ENCODE data around the gene PRR36. TPM values are rescaled to one million over a fixed set of nuclear protein-coding genes. Genes with fewer than 3 reads are reported as not detected.

The PRR36 gene
- total RNA-seq, 2 experiments from 2014 or later: 0.25 to 0.30 TPM

GRCh38 chr19:7871437-7872305 lies 2.5 kb downstream of the PRR36 start:
- ATAC-seq (ENCODE audit: poor library complexity) (peak; percentile 25), DNase-seq (peak; percentile 56 to 96 (median 80))
- ChIA-PET POLR2A (interaction anchor here (1.1 kb wide), 2 partner anchors 32 to 49 kb away, joined by 3 read pairs; partner anchors contain the start of genes MAP2K7 and SNAPC2), CTCF (no interaction called here)
- Mint-ChIP-seq H3K4me1 (ENCODE audit: low read depth) (peaks cover 35% of the 10 kb centered on the region), H3K9me3 (no peaks in the 10 kb centered on the region), H3K36me3 (ENCODE audit: low read depth) (no peaks in the 10 kb centered on the region), H3K27me3 (peaks cover 34% of the 10 kb centered on the region), H3K27ac (peak overlapping the region; percentile 18), H3K4me3 (peak overlapping the region; percentile 57)
- intact Hi-C loops (cut with DNase I, micrococcal nuclease): loop anchor here in 1 of 2 experiments (2.0 kb wide), 1 partner anchor 31 kb away; the partner anchor contains the start of gene MAP2K7
- H3K4me3 ChIP-seq (ENCODE audit: low read length): no peak overlapping the region
- H3K9me3 ChIP-seq (ENCODE audit: control insufficient read depth in 1 of 2, insufficient read depth in 1 of 2, low read length in 2 of 2): peaks cover 0 to 43% of the 10 kb centered on the region in 2 experiments
- TF ChIP-seq, protein P1, sequence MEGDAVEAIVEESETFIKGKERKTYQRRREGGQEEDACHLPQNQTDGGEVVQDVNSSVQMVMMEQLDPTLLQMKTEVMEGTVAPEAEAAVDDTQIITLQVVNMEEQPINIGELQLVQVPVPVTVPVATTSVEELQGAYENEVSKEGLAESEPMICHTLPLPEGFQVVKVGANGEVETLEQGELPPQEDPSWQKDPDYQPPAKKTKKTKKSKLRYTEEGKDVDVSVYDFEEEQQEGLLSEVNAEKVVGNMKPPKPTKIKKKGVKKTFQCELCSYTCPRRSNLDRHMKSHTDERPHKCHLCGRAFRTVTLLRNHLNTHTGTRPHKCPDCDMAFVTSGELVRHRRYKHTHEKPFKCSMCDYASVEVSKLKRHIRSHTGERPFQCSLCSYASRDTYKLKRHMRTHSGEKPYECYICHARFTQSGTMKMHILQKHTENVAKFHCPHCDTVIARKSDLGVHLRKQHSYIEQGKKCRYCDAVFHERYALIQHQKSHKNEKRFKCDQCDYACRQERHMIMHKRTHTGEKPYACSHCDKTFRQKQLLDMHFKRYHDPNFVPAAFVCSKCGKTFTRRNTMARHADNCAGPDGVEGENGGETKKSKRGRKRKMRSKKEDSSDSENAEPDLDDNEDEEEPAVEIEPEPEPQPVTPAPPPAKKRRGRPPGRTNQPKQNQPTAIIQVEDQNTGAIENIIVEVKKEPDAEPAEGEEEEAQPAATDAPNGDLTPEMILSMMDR (IDR thresholded peaks at IDR 0.05): no peak
- peaks cover 28% of the 10 kb centered on the region in 2 experiments for H3K27me3 ChIP-seq (ENCODE audit: control insufficient read depth in 1 of 2, insufficient read depth in 2 of 2, low read length in 2 of 2)
- H3K36me3 ChIP-seq (ENCODE audit: insufficient read depth, low read length): no peaks in the 10 kb centered on the region
- H3K27ac ChIP-seq (ENCODE audit: low read depth in 1 of 2, low read length in 2 of 2): no peak overlapping the region
- H3K4me1 ChIP-seq (ENCODE audit: insufficient read depth, low read length): peaks cover 62% of the 10 kb centered on the region

GRCh38 chr19:7870571-7871436 lies 3.4 kb downstream of the PRR36 start:
- peaks cover 0 to 43% of the 10 kb centered on the region in 2 experiments for H3K9me3 ChIP-seq (ENCODE audit: control insufficient read depth in 1 of 2, insufficient read depth in 1 of 2, low read length in 2 of 2)
- H3K4me1 Mint-ChIP-seq (ENCODE audit: low read depth): peaks cover 35% of the 10 kb centered on the region
- H3K27me3 Mint-ChIP-seq: peaks cover 28% of the 10 kb centered on the region
- H3K4me1 ChIP-seq (ENCODE audit: insufficient read depth, low read length): peaks cover 62% of the 10 kb centered on the region
- H3K27ac ChIP-seq (ENCODE audit: low read depth in 1 of 2, low read length in 2 of 2): no peak overlapping the region
- no peaks in the 10 kb centered on the region for H3K9me3 Mint-ChIP-seq
- peak overlapping the region; percentile 57 for H3K4me3 Mint-ChIP-seq
- no peaks in the 10 kb centered on the region for H3K36me3 ChIP-seq (ENCODE audit: insufficient read depth, low read length)
- peak in 8 of 14 experiments; percentile 23 to 87 (median 44) for DNase-seq
- peaks cover 28% of the 10 kb centered on the region in 2 experiments for H3K27me3 ChIP-seq (ENCODE audit: control insufficient read depth in 1 of 2, insufficient read depth in 2 of 2, low read length in 2 of 2)
- ChIA-PET POLR2A (interaction anchor here (0.6 to 1.1 kb wide), 5 partner anchors 13 to 769 kb away, joined by 3 read pairs; partner anchors contain the start of gene MAP2K7), CTCF (no interaction called here)
- H3K4me3 ChIP-seq (ENCODE audit: low read length): no peak overlapping the region
- no peak overlapping the region for H3K27ac Mint-ChIP-seq
- intact Hi-C loops (cut with DNase I, micrococcal nuclease): no loop called here
- ATAC-seq (ENCODE audit: poor library complexity): no peak
- no peaks in the 10 kb centered on the region for H3K36me3 Mint-ChIP-seq (ENCODE audit: low read depth)
- TF ChIP-seq, protein P1 (IDR thresholded peaks at IDR 0.05): no peak

Data from CD4-positive, alpha-beta T cell (primary cell).